Breast epithelium (tissue), 4 donors: ENCODE measurements around the gene CAV1. TPM values are rescaled to one million over a fixed set of nuclear protein-coding genes. Genes with fewer than 3 reads are reported as not detected.

ENCODE experiments used
- DNase-seq, 2 donors: peaks; one replicate each; pipeline ENCODE4 v3.0.0-alpha.2; 2019; ENCODE audit warnings: low spot score in 2 of 2
- H3K27ac ChIP-seq, 2 donors: fragments of 200-600 bp; sonication (generic) in 1 of 2; one replicate each; pipeline ENCODE4 v1.5.1; 2016 to 2019; ENCODE audit warnings: mild to moderate bottlenecking in 1 of 2
- H3K27me3 ChIP-seq, 2 donors: fragments of 200-600 bp; sonication (generic) in 1 of 2; one replicate each; pipeline versions ENCODE4 v1.5.1 to v1.6.0; 2017 to 2019; ENCODE audit warnings: control low read depth in 1 of 2, mild to moderate bottlenecking in 1 of 2
- H3K36me3 ChIP-seq: fragments of 200-600 bp; one replicate; pipeline ENCODE4 v1.5.1; 2019
- H3K4me1 ChIP-seq, 2 donors: fragments of 200-600 bp; sonication (generic); one replicate each; pipeline ENCODE4 v1.5.1; 2016 to 2019; ENCODE audit warnings: control low read depth in 1 of 2
- H3K4me3 ChIP-seq, 3 donors: fragments of 200-600 bp; sonication (generic); 1 replicate in 2 of 3; 2 replicates in 1 of 3; pipeline ENCODE4 v1.5.1; 2016 to 2019; ENCODE audit warnings: mild to moderate bottlenecking in 3 of 3, moderate library complexity in 2 of 3
- H3K9me3 ChIP-seq, 2 donors: fragments of 200-600 bp; sonication (generic) in 1 of 2; one replicate each; pipeline ENCODE4 v1.5.1; 2016 to 2019; ENCODE audit warnings: control low read depth in 1 of 2
- CTCF ChIP-seq, 3 donors: fragments of 450-650 bp; IDR thresholded peaks; one replicate each; pipeline ENCODE4 v1.5.1; 2016 to 2017; ENCODE audit warnings: antibody characterized with exemption in 3 of 3, mild to moderate bottlenecking in 3 of 3, moderate library complexity in 3 of 3
- POLR2A ChIP-seq: fragments of 450-650 bp; IDR thresholded peaks from one replicate; pipeline ENCODE4 v1.6.1; 2016; ENCODE audit warnings: antibody characterized with exemption, mild to moderate bottlenecking, moderate library complexity
- POLR2AphosphoS5 ChIP-seq, 3 donors: sonication (generic); formaldehyde crosslinking; IDR thresholded peaks; one replicate each; pipeline ENCODE4 v1.6.1; 2017; ENCODE audit warnings: antibody characterized with exemption in 3 of 3
- intact Hi-C: fragments of 100-400 bp; cut with DNase I; formaldehyde crosslinking; loops from one replicate; pipeline ENCODE4 v1.15.1; 2023; ENCODE audit warnings: low total_unique reads
- total RNA-seq, 3 donors: library from RNA; depleted of rRNA; stranded (reverse); fragments of >200 nt; gene quantifications; one replicate each; pipeline ENCODE4 v1.1.0, GENCODE V29; 2016

Gene CAV1
- total RNA-seq, 3 donors from 2014 or later, result 117 to 729 (median 154) TPM

- H3K27ac ChIP-seq, result peak overlapping the region in 1 of 2 donors; percentile 41
- intact Hi-C loops, result no loop called here
- no peak for DNase-seq
Observed at GRCh38 chr7:116572036-116572435, 47.2 kb downstream of the CAV1 start.

GRCh38 chr7:116573541-116573940 lies 48.7 kb downstream of the CAV1 start:
- no peak for DNase-seq
- H3K27ac ChIP-seq, result no peak overlapping the region
- no peak overlapping the region for H3K4me3 ChIP-seq
- no peak for TF ChIP-seq CTCF (IDR thresholded peaks at IDR 0.05)
- no peak for TF ChIP-seq POLR2AphosphoS5 (IDR thresholded peaks at IDR 0.05)
- TF ChIP-seq POLR2A, result no peak
- no peaks in the 10 kb centered on the region for H3K36me3 ChIP-seq
- no peaks in the 10 kb centered on the region for H3K4me1 ChIP-seq
- H3K27me3 ChIP-seq, result no peaks in the 10 kb centered on the region
- H3K9me3 ChIP-seq, result no peaks in the 10 kb centered on the region
- intact Hi-C loops, result no loop called here

More at GRCh38 chr7:116572036-116572435, 47.2 kb downstream of the CAV1 start:
- TF ChIP-seq POLR2AphosphoS5 (IDR thresholded peaks at IDR 0.05) (no peak), POLR2A (no peak), CTCF (IDR thresholded peaks at IDR 0.05) (no peak)
- H3K27me3 ChIP-seq, result no peaks in the 10 kb centered on the region
- no peaks in the 10 kb centered on the region for H3K36me3 ChIP-seq
- H3K9me3 ChIP-seq, result no peaks in the 10 kb centered on the region
- no peak overlapping the region for H3K4me3 ChIP-seq
- no peaks in the 10 kb centered on the region for H3K4me1 ChIP-seq

GRCh38 chr7:116574025-116574822 lies 49.4 kb downstream of the CAV1 start:
- Histone ChIP-seq H3K9me3 (no peaks in the 10 kb centered on the region), H3K36me3 (no peaks in the 10 kb centered on the region), H3K4me3 (no peak overlapping the region), H3K27me3 (no peaks in the 10 kb centered on the region), H3K4me1 (no peaks in the 10 kb centered on the region), H3K27ac (no peak overlapping the region)
- DNase-seq, result no peak
- TF ChIP-seq POLR2A, result no peak
- no peak for TF ChIP-seq POLR2AphosphoS5 (IDR thresholded peaks at IDR 0.05)
- TF ChIP-seq CTCF (IDR thresholded peaks at IDR 0.05), result no peak
- intact Hi-C loops, result no loop called here

GRCh38 chr7:116575853-116576252 lies 51.0 kb downstream of the CAV1 start:
- TF ChIP-seq POLR2AphosphoS5 (IDR thresholded peaks at IDR 0.05), result no peak
- no peak for TF ChIP-seq CTCF (IDR thresholded peaks at IDR 0.05)
- no peak overlapping the region for H3K27ac ChIP-seq
- no peaks in the 10 kb centered on the region for H3K4me1 ChIP-seq
- H3K36me3 ChIP-seq, result no peaks in the 10 kb centered on the region
- H3K27me3 ChIP-seq, result no peaks in the 10 kb centered on the region
- no peaks in the 10 kb centered on the region for H3K9me3 ChIP-seq
- no peak for DNase-seq
- intact Hi-C loops, result no loop called here
- H3K4me3 ChIP-seq, result no peak overlapping the region
